Muscle of arm (tissue), 12 donors: ENCODE results near the gene ERBB4. TPM values are rescaled to one million over a fixed set of nuclear protein-coding genes. Genes with fewer than 3 reads are reported as not detected.

ENCODE experiments used
- DNase-seq: peaks from one replicate; pipeline ENCODE4 v3.0.0-alpha.2; 2013
- polyA plus RNA-seq, 12 donors: library from polyadenylated mRNA; unstranded; fragments of 120-200 nt; gene quantifications; one replicate each; pipeline ENCODE4 v1.2.1, GENCODE V29; 2013; ENCODE audit not compliant: insufficient read length in 12 of 12

ERBB4 gene
- polyA plus RNA-seq, 12 donors, result 3.1 to 16.0 (median 10.8) TPM; not detected in 1

DNA sequence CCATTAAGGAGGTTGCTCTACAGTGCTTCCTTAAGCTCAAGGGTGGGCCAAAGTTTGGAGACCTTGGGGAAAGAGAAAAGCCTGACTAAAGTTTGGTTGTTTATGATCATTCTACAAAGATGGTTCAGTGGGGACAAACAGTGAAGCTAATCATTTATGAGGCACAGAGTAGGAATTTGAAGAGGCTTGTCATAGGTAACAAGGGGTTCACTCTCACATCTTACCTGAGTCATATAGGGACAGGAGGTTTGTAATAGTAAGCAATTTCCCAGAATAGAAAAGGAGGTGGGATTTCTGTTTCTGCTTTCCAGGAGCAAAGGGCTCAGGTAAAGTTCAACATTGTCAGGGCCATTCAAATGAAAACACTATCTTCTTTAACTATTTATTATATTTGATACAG lies 1194.3 kb downstream of the ERBB4 start:
- DNase-seq, result no peak

- no peak for DNase-seq
Measured at GRCh38 chr2:211333377-211333776, 1205.2 kb downstream of the ERBB4 start.

DNA sequence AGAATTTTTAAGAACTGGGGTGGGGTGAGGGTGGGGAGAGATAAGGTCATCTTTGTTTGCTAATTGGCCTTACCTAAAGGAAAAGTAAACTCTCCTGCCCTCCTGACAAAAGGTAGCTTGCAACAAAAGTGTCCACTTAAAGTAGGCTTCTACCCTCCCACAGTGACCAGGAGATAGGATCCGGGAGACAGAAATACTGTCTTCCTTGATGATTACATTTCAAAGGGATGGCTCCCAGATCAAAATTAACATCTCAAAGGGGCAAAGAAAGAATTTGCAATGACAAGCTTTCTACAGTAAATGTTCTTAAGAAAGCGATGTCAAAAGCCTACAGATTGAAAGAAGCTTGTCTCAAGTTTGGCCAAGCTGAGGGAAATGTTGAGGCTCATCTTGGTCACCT lies 1206.9 kb downstream of the ERBB4 start:
- no peak for DNase-seq

GRCh38 chr2:211329882-211330281 lies 1208.7 kb downstream of the ERBB4 start:
- DNase-seq, result no peak

- no peak for DNase-seq
Measured at GRCh38 chr2:211329421-211329820, 1209.2 kb downstream of the ERBB4 start.

DNA sequence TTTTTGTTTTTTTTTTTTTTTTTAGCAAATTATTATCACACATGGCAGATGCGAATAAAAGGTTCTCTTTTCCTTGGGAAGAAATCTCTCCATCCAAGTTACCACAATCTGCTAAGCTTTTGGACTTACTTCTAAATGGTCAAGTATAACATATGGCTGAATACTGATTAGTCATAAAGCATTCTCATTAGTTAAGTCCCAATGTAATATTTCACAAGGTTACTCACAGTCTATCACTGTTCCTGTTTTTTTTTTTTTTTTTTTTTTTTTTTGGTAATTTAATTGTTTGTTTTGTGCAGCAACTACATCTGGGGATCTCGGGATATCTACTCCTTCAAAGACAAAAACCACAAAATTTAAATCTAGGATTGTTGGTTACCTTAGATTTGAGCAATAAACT lies 1210.5 kb downstream of the ERBB4 start:
- DNase-seq, result no peak
